OCI-LY1 (cell line): Measurements from ENCODE around the gene CSGALNACT2.

Experiments used
- H2AFZ ChIP-seq: fragments of 200-600 bp; sonication (generic), shearing (Covaris generic); 2 replicates; pipeline ENCODE4 v1.6.0; 2014; ENCODE audit warnings: antibody characterized with exemption, mild to moderate bottlenecking, low read length
- H3F3A ChIP-seq: fragments of 200-600 bp; sonication (generic), shearing (Covaris generic); 2 replicates; pipeline ENCODE4 v1.6.0; 2014; ENCODE audit warnings: mild to moderate bottlenecking, antibody characterized with exemption, low read length, moderate library complexity; ENCODE audit not compliant: insufficient read depth
- H3K27ac ChIP-seq: fragments of 200-600 bp; sonication (generic); 2 replicates; pipeline ENCODE4 v1.5.1; 2014; ENCODE audit warnings: low read length, mixed run types, mild to moderate bottlenecking, low read depth; ENCODE audit not compliant: poor library complexity, severe bottlenecking
- H3K27me3 ChIP-seq: fragments of 200-600 bp; sonication (generic); 2 replicates; pipeline ENCODE4 v1.6.0; 2014; ENCODE audit warnings: antibody characterized with exemption, mild to moderate bottlenecking, low read length, moderate library complexity; ENCODE audit not compliant: insufficient read depth
- H3K36me3 ChIP-seq: fragments of 200-600 bp; sonication (generic); 2 replicates; pipeline ENCODE4 v1.6.1; 2014; ENCODE audit warnings: mild to moderate bottlenecking, antibody characterized with exemption, low read length, moderate library complexity, mixed read lengths; ENCODE audit not compliant: insufficient read depth
- H3K4me1 ChIP-seq: fragments of 200-600 bp; sonication (generic); 2 replicates; pipeline ENCODE4 v1.5.1; 2014; ENCODE audit warnings: mild to moderate bottlenecking, low read length, moderate library complexity; ENCODE audit not compliant: insufficient read depth, severe bottlenecking
- H3K4me2 ChIP-seq: fragments of 200-600 bp; sonication (generic), shearing (Covaris generic); 2 replicates; pipeline ENCODE4 v1.6.1; 2014; ENCODE audit warnings: low read length
- H3K4me3 ChIP-seq: fragments of 200-600 bp; sonication (generic); 2 replicates; pipeline ENCODE4 v1.5.1; 2014; ENCODE audit warnings: low read length, low read depth, mild to moderate bottlenecking, mixed read lengths; ENCODE audit not compliant: poor library complexity, severe bottlenecking
- H3K79me2 ChIP-seq: fragments of 200-600 bp; shearing (Covaris generic); 2 replicates; pipeline ENCODE4 v1.6.1; 2016; ENCODE audit warnings: mixed run types, low read length, mixed read lengths; ENCODE audit not compliant: insufficient read depth
- H3K9ac ChIP-seq: fragments of 200-600 bp; sonication (generic), shearing (Covaris generic); 2 replicates; pipeline ENCODE4 v1.6.1; 2014; ENCODE audit warnings: mild to moderate bottlenecking, low read length, mixed read lengths
- H3K9me2 ChIP-seq: fragments of 200-600 bp; sonication (generic), shearing (Covaris generic); 2 replicates; pipeline ENCODE4 v1.6.1; 2014; ENCODE audit warnings: low read depth, mild to moderate bottlenecking, low read length, mixed read lengths
- H3K9me3 ChIP-seq: fragments of 200-600 bp; shearing (Covaris generic); 2 replicates; pipeline ENCODE4 v1.6.1; 2014; ENCODE audit warnings: low read length, mixed read lengths
- H4K20me1 ChIP-seq: fragments of 200-600 bp; sonication (generic), shearing (Covaris generic); 2 replicates; pipeline ENCODE4 v1.6.0; 2016; ENCODE audit warnings: mild to moderate bottlenecking, low read length; ENCODE audit not compliant: insufficient read depth
- EZH2 ChIP-seq: fragments of 200-600 bp; sonication (generic), shearing (Covaris generic); IDR thresholded peaks from 2 replicates; pipeline ENCODE4 v1.8.0; 2017; ENCODE audit warnings: borderline replicate concordance, mixed run types, mild to moderate bottlenecking, antibody characterized with exemption, low read length, moderate library complexity, mixed read lengths
- TF ChIP-seq, protein P1 (sequence below): fragments of 200-600 bp; sonication (generic), shearing (Covaris generic); IDR thresholded peaks from 2 replicates; pipeline ENCODE4 v1.5.1; 2017; ENCODE audit warnings: mild to moderate bottlenecking, antibody characterized with exemption, low read length, moderate library complexity, mixed read lengths

CSGALNACT2 gene

DNA sequence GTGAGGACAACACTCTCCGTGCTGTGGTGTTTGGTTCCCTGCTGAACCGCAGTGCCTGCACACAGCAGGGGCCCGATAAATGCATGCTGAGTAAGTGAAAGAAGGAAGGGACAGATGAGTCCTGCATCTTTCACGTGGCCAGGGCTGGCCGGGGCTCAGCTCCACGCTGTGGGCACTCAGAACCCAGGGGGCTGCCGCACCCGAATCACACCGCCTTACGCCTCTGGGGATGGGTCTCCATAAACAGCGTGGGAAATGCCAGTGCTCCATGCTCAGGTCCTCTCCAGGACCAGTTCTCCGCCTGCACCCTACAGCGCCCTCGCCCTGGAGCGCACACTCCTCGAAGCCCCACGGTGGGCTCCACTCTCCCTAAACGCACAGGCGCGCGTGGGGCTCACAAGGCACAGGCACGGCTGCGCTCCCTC is 90.5 kb downstream of the CSGALNACT2 start:
- Histone ChIP-seq H3K79me2 (no peaks in the 10 kb centered on the region), H3K9me2 (no peaks in the 10 kb centered on the region), H4K20me1 (no peaks in the 10 kb centered on the region), H3F3A (no peaks in the 10 kb centered on the region), H3K4me1 (no peaks in the 10 kb centered on the region), H3K4me2 (no peak overlapping the region), H3K9me3 (no peaks in the 10 kb centered on the region), H3K27ac (no peak overlapping the region), H3K9ac (no peak overlapping the region), H3K27me3 (no peaks in the 10 kb centered on the region), H3K36me3 (no peaks in the 10 kb centered on the region), H2AFZ (no peak overlapping the region), H3K4me3 (no peak overlapping the region)
- TF ChIP-seq, protein P1, sequence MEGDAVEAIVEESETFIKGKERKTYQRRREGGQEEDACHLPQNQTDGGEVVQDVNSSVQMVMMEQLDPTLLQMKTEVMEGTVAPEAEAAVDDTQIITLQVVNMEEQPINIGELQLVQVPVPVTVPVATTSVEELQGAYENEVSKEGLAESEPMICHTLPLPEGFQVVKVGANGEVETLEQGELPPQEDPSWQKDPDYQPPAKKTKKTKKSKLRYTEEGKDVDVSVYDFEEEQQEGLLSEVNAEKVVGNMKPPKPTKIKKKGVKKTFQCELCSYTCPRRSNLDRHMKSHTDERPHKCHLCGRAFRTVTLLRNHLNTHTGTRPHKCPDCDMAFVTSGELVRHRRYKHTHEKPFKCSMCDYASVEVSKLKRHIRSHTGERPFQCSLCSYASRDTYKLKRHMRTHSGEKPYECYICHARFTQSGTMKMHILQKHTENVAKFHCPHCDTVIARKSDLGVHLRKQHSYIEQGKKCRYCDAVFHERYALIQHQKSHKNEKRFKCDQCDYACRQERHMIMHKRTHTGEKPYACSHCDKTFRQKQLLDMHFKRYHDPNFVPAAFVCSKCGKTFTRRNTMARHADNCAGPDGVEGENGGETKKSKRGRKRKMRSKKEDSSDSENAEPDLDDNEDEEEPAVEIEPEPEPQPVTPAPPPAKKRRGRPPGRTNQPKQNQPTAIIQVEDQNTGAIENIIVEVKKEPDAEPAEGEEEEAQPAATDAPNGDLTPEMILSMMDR, result no peak
- TF ChIP-seq EZH2, result no peak

DNA sequence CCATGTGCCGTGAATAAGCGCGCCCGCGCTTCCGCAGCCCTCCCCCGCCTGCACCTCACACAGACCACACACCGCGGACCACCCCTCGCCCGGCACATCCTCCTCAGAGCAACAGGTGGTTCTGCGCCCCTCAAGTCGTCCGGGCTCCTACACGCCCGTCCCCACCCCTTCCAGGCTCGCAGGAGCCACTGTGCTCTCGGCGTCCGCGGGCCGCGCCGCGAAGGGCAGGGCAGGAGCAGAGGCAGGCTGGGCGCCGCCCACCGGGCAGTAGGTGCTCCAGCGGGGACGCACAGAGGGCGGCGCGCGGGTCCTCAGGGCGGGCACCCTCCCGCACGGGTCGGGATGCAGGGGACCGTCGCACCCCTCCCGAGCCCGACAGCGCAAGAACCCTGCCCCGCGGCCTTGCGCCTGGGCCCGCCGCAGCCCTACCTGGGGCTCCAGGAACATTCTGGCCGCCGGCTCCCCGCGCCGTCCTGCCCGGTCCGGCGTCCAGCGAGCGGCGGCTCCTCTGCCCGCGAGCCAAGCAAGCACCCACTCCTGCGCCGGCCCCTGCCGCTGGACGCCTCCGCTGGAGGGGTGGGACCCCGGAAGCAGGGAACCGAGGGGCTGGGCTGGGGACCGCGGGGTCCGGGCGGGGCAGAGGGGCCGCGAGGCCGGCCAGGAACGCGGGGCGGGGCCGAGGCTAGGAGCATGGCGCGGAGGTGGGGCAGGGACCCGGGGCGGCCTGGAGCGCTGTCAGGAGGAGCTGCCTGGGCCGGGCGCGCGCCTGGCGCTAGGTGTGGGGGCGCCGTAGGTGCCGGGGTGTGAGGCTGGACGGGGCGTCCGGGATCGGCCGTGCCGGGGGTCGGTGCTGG is 91.2 kb downstream of the CSGALNACT2 start:
- no peaks in the 10 kb centered on the region for H3K36me3 ChIP-seq
- no peak for TF ChIP-seq EZH2
- TF ChIP-seq, protein P1, result no peak
- no peak overlapping the region for H3K9ac ChIP-seq
- no peaks in the 10 kb centered on the region for H3K9me2 ChIP-seq
- H4K20me1 ChIP-seq, result no peaks in the 10 kb centered on the region
- H2AFZ ChIP-seq, result no peak overlapping the region
- no peaks in the 10 kb centered on the region for H3K4me1 ChIP-seq
- H3K27ac ChIP-seq, result no peak overlapping the region
- no peak overlapping the region for H3K4me3 ChIP-seq
- H3K27me3 ChIP-seq, result no peaks in the 10 kb centered on the region
- no peak overlapping the region for H3K4me2 ChIP-seq
- H3F3A ChIP-seq, result no peaks in the 10 kb centered on the region
- H3K79me2 ChIP-seq, result no peaks in the 10 kb centered on the region
- no peaks in the 10 kb centered on the region for H3K9me3 ChIP-seq

DNA sequence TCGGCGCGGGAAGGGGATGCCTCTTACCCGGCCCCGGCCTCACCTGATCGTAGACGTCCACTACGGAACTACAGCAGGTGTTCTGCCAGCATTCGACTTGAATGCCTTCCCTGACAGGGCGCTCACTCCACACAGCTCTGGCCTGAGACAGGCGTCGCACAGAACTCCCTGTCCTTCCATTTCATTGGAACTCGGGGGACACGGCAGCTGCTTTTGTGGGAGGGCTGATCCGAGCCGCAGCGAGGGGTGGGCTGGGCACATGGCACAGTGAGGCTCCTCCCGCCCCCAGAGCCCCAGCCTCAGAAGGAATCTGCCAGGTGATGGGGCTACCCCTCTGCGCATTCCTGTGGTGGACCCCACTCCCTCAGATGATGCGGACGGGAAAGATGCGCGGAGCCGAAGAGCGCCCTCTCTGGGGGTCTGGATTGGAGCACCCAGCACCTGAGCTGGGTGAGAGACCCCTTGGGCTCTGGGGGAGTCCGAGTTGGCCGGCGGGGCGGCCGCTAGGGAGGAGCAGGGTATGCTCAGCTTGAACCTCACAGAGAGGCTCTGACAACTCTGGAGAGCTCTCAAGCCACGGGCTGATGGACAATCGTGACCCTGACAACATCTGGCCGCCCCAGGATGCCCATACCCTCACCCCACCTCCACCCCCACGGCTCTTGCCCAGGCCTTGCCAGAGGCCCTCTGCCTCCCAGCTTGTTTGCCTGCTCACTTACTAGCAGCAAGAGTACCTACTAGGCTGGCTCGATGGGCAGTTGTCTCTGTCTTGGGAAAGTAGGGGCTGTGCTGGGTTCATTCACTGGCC is 92.1 kb downstream of the CSGALNACT2 start:
- Histone ChIP-seq H3K27ac (no peak overlapping the region), H3K4me1 (no peaks in the 10 kb centered on the region), H3K79me2 (no peaks in the 10 kb centered on the region)

More for the DNA sequence above, 92.1 kb downstream of the CSGALNACT2 start:
- Histone ChIP-seq H3K4me3 (no peak overlapping the region), H3K4me2 (no peak overlapping the region), H3K9me2 (no peaks in the 10 kb centered on the region), H3K9ac (no peak overlapping the region), H3K36me3 (no peaks in the 10 kb centered on the region), H3K9me3 (no peaks in the 10 kb centered on the region), H2AFZ (no peak overlapping the region), H3K27me3 (no peaks in the 10 kb centered on the region), H3F3A (no peaks in the 10 kb centered on the region), H4K20me1 (no peaks in the 10 kb centered on the region)
- TF ChIP-seq, protein P1, result no peak
- TF ChIP-seq EZH2, result no peak
